Stimulated activated CD4-positive, alpha-beta T cell treated with anti-CD3 and anti-CD28 coated beads, Interleukin-1b, Interleukin-23, amount 100 ng/mL, for 48 hours (primary cell): ENCODE results near the gene AFF3.

Experiments used
- DNase-seq: peaks from one replicate; pipeline ENCODE4 v3.0.0-alpha.2; 2020

The AFF3 gene

DNA sequence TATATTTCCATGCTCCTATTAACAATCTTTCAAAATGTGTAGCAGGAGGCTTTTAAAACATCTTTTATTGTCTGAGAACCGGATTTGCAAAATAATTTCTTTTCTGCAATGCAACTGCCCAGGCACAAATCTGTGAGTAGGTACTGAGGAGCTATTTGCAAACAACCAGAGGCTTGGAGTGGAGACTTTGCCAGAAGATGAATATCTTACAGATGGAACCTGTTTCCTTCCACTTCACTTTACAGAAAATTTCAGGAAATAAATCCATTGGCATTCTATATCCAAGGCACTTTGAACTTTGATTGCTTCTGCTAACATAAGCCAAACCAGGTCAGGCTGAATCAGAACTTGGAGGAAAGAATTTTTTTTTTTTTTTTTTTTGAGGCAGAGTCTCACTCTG is 415.2 kb downstream of the AFF3 start:
- no peak for DNase-seq

GRCh38 chr2:99726691-99727090 is 415.7 kb downstream of the AFF3 start:
- DNase-seq: no peak

DNA sequence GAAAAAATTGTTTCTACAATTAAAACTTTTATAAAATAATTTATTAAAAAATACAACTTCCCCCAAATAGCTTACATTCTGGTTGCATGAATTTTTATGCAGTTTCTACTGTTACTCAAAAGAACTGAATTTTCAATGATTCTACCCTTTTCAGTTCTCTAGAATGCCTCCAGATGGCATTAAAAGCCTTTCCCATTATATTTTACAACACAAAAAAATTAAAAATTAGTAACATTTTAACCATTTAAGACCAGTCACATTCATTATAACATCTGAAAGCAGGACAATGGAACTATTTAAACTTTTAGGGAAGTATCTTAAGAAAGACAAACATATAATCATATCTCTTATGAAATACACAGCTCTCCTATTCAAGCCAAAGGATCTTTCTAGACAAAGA is 416.6 kb downstream of the AFF3 start:
- DNase-seq: no peak

DNA sequence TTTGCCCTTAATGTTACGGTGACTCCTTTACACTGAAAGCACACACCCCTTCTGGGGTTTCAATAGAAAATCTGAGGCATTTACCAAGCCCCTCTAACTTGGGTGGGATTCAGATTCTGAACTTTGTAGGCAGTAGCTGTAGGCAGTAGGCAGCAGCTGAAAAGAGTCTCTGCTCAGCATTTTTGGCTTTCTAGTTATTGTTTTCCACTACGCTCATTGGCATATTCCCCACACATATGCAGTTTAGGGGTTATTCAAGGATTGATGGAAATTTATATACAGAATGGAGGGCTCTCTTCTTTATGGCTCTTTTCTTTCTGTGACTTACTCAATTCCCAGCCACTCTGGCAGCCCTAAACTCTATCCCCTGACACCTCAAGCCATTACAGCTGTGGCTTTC is 419.9 kb downstream of the AFF3 start:
- DNase-seq: no peak

DNA sequence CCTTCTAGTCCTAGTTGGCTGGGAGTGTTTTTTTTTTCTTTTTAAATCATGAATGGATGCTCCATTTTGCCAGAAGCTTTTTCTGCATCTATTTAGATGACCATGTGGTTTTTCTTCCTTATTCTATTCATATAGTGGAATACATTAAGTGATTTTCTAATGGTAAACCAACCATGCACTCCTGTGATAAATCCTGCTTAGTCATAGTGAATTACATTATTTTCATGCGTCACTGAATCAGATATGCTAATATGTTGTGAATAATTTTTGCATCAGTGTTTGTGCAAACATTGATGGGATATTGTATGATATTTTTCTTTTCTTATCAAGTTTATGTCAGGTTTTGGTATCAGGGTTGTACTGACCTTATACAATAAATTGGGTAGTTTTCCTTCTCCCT is 423.3 kb downstream of the AFF3 start:
- no peak for DNase-seq

- DNase-seq: no peak
Measured at GRCh38 chr2:99715956-99716355, 426.4 kb downstream of the AFF3 start.

- DNase-seq: no peak
Measured at GRCh38 chr2:99714349-99714748, 428.0 kb downstream of the AFF3 start.

DNA sequence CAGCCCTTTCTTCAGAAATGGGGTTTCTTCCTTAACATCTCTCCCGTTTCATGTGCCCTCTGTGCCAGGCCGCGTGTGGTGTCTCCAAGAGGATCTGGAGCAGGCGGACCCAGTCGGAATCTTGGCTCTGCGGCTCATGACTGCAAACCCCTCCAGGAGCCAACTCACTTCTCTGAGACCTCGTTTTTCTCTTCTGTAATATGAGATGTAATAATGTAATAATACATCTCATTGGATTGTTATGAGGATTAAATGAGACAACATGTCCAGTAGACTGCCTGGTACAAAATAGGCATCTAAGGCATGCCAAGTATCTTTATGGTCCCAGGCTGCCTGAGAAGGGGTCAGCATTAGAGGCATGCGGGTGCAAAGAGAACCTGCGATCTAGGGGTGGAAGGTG is 431.2 kb downstream of the AFF3 start:
- no peak for DNase-seq

DNA sequence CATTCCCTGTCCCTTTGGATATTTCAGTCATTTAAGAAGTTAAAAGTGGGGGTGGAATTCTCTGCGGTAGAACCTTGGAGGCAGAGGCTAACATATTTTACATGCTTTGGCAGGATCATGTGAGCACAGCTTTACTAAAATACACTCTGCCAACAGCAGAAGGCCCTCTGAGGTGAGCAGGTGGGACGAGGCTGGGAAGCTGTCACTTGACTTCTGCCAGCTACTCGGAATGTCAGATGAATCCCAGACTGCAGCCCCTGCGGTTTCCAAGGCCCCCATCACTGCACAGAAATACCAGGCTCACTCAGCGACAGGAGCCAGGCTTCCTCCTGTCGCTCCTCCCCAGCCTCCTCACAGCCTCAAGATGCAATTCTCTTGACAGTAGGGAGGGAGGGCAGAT is 431.7 kb downstream of the AFF3 start:
- DNase-seq: no peak

DNA sequence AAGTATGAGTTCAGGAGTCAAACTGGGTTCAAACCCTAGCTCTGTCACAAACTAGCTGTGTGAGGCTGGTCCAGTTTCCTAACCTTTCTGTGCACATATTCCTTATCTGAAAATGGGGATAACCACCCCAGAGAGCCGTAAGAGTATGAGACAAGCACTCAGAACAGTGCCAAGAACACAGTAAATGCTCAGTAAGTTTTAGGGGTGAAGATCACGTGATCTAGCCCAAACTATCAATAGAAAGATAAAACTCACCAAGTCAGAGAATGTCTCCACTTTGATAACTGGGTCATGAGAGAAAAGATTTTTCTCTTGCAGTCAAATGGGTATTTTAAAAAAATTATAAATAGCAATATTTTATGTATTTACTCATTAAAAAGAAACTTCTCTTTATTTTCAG is 433.2 kb downstream of the AFF3 start:
- no peak for DNase-seq

- DNase-seq: no peak
Measured at GRCh38 chr2:99708231-99708630, 434.2 kb downstream of the AFF3 start.

DNA sequence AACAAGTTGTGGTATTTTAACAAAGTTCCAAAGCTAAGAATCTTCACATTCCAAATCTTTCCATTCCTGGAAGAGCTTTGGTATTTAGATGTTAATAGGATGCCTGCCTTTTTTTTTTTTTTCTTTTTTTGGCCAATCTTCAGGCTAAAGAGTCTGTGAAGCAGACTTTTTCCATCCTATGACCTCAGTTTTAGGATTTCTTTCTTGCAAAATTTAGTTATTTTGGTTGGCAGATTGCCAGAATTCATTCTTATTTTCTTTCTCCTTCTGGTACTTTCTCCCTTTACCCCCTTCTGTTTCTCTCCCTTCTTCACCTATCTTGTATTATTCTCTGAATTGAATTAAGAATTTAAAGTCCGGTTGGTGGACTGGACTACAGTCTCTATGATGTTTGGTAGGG is 434.8 kb downstream of the AFF3 start:
- DNase-seq: no peak

GRCh38 chr2:99706735-99707134 is 435.7 kb downstream of the AFF3 start:
- no peak for DNase-seq

- no peak for DNase-seq
Measured at GRCh38 chr2:99701503-99701902, 440.9 kb downstream of the AFF3 start.

GRCh38 chr2:99700482-99701398 is 441.6 kb downstream of the AFF3 start:
- no peak for DNase-seq

GRCh38 chr2:99698896-99699295 is 443.5 kb downstream of the AFF3 start:
- no peak for DNase-seq

- DNase-seq: no peak
Measured at GRCh38 chr2:99697811-99698568, 444.4 kb downstream of the AFF3 start.

GRCh38 chr2:99695944-99696253 is 446.5 kb downstream of the AFF3 start:
- no peak for DNase-seq

DNA sequence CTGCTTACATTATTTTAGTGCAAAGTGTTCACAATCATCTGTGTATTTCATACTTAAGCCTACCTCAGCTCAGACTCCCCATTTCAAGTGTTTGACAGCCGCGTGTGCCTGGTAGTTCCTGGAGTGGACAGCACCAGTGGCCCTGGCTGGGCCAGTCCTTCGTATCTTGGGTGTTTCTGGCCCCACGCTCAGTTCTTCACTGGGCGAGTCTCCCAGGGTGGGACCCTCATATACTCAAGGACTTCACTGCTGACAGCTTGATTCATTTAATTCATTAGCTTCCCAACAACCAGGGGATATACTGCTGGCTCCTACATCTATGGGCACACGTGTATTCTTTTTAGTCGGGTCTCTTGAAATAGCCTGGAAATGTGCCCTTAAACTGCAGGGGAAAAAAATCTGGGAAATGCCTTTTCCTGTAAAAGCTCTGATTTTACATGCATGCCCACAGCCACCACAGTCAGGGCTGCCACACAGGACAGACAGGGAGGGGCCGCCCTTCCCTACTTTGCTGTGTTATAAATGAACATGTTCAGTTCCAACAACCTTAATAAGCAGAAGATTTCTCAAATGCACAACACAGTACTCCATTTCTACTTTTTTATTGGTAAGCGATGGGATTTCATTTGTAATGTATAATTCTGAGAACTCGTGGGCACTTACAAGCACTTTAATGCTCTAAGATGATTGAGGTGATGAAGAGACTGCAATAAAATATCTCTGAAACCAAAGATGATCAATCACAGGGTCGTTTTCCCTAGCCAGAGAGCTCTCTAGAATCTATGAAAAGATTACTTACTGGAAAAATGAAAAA is 447.1 kb downstream of the AFF3 start:
- no peak for DNase-seq

DNA sequence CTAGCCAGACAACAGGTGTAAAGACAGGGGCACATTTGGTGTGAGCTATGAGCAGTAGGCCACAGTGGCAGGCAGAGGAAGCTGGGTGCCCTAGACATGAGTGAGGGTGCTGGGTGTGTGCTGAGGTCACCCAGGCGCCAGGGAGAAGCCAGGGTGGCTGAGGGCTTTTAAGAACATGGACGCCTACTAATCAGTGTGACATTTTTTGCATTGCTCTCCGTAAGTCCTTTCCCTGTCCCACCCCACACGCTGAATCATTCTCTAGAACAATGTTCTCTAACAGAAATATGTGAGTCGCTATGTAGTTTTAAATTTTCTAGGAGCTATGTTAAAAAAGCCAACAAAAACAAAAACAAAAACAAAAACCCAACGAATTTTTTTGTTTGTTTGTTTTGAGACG is 448.1 kb downstream of the AFF3 start:
- DNase-seq: no peak

DNA sequence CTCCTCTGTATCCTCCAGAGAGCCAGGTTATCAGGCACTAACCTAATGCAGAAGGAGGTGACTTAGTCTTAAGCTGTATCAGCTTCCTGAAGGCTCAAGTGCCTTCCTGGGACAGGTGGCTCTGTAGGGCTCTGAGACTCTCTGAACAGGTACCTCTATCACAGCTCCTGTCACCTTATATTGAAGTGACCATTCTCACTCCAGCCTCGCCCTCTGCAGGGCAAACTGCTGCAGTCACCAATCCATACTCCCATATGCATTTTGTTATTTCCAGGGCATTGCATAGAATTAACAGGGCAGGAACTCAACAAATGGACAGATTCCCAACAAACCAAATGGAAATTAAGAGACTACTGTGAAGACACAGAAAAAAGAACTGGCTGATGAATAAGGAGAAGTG is 449.6 kb downstream of the AFF3 start:
- DNase-seq: no peak

GRCh38 chr2:99691926-99692325 is 450.5 kb downstream of the AFF3 start:
- no peak for DNase-seq

DNA sequence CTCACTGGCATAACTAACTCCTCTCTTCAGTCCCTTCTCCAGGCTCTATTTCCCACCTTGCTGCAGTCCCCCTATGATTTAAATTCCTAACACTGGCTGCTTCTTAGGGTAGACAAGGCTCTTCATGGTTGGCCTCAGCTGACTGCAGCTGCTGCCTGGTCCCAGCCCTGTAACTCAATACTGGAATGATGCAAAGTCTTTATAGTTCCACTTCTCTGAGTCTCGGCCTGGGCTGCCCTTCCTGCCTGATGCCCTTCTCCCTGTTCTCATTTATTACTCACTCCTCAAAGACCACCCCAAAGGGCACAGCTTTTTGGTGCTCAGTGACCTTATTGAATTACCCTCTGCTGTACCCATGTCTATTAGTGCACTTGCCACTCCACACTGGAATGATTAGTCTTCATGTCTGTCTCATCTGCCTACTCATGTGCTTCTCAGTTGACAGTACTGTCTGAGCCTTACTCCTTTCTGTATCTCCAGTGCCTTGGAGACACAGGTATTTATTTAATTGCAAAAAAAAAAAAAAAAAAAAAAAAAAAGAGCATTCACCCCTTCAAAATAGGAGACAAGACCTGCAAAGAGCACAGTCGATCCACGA is 453.1 kb downstream of the AFF3 start:
- no peak for DNase-seq
